ENCODE measurements around the gene NIF3L1. TPM values are rescaled to one million over a fixed set of nuclear protein-coding genes. Genes with fewer than 3 reads are reported as not detected.

The NIF3L1 gene
- total RNA-seq, 4 donors from 2014 or later: 20.7 to 78.2 (median 45.2) TPM

- intact Hi-C loops (cut with DNase I; ENCODE audit: low total_unique reads): no loop called here
- Histone ChIP-seq H3K27me3 (no peaks in the 10 kb centered on the region), H3K36me3 (no peaks in the 10 kb centered on the region), H3K27ac (no peak overlapping the region), H3K9me3 (no peaks in the 10 kb centered on the region), H3K4me1 (no peaks in the 10 kb centered on the region), H3K4me3 (no peak overlapping the region)
- DNase-seq: no peak
- TF ChIP-seq POLR2A (IDR thresholded peaks at IDR 0.05) (no peak), CTCF (IDR thresholded peaks at IDR 0.05) (no peak)
These were observed 43.4 kb upstream of the NIF3L1 start for GRCh38 chr2:200845669-200846325.

DNA sequence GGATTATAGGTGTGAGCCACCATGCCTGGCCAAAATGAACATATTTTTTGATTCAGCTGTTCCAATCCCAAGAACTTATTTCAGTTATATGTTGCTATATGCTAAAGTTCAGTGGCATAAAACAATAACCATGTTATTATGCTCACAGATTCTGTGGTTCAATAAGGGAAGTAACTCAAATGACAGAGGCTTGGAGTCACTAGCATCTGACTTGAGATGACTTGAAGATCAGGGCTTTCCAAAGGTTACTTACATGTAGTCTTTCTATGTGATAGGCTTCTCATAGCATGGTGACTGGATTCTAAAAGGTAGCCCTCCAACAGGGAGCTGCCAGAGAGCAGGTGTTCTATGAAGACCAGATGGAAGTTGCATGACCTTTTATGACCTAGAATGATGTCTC is 41.9 kb upstream of the NIF3L1 start:
- intact Hi-C loops (cut with DNase I; ENCODE audit: low total_unique reads): no loop called here
- Histone ChIP-seq H3K4me1 (no peaks in the 10 kb centered on the region), H3K27me3 (no peaks in the 10 kb centered on the region), H3K36me3 (no peaks in the 10 kb centered on the region), H3K27ac (no peak overlapping the region), H3K4me3 (no peak overlapping the region), H3K9me3 (no peaks in the 10 kb centered on the region)
- no peak for DNase-seq
- TF ChIP-seq POLR2A (IDR thresholded peaks at IDR 0.05) (no peak), CTCF (IDR thresholded peaks at IDR 0.05) (no peak)

GRCh38 chr2:200847939-200848338 is 41.2 kb upstream of the NIF3L1 start:
- Histone ChIP-seq H3K4me3 (no peak overlapping the region), H3K36me3 (no peaks in the 10 kb centered on the region), H3K27me3 (no peaks in the 10 kb centered on the region), H3K9me3 (no peaks in the 10 kb centered on the region), H3K27ac (no peak overlapping the region), H3K4me1 (no peaks in the 10 kb centered on the region)
- DNase-seq: no peak
- TF ChIP-seq POLR2A (IDR thresholded peaks at IDR 0.05) (no peak), CTCF (IDR thresholded peaks at IDR 0.05) (no peak)
- intact Hi-C loops (cut with DNase I; ENCODE audit: low total_unique reads): no loop called here

GRCh38 chr2:200850512-200851256 is 38.5 kb upstream of the NIF3L1 start:
- TF ChIP-seq POLR2A (IDR thresholded peaks at IDR 0.05) (no peak), CTCF (IDR thresholded peaks at IDR 0.05) (no peak)
- Histone ChIP-seq H3K4me3 (no peak overlapping the region), H3K27me3 (no peaks in the 10 kb centered on the region), H3K9me3 (no peaks in the 10 kb centered on the region), H3K36me3 (no peaks in the 10 kb centered on the region), H3K4me1 (no peaks in the 10 kb centered on the region), H3K27ac (no peak overlapping the region)
- intact Hi-C loops (cut with DNase I; ENCODE audit: low total_unique reads): no loop called here
- DNase-seq: no peak
